ENCODE results near the gene RWDD1.

RWDD1 gene

DNA sequence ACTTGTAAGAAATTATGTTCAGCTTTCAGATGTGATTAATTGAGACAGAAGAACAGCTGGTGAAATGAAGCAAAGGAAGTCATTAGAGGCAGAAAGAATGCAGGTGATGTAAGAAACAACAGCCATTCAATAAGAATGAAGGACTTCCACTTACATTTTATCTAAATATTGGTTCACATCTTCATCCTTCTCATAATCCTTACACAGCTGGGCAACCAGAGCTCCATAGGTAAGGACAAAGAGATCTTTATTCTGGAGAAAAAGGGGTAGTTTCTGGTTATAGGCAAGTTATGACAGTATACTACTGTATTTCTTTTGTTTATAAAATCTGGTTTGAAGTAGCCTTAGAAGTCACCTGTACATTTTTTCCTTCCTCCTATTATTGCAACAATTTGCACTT, 28.2 kb upstream of the RWDD1 start:
- no peak for DNase-seq (ENCODE audit: low read depth)
- no peak overlapping the region for H3K4me3 ChIP-seq (ENCODE audit: low read length)
- TF ChIP-seq, protein P1, sequence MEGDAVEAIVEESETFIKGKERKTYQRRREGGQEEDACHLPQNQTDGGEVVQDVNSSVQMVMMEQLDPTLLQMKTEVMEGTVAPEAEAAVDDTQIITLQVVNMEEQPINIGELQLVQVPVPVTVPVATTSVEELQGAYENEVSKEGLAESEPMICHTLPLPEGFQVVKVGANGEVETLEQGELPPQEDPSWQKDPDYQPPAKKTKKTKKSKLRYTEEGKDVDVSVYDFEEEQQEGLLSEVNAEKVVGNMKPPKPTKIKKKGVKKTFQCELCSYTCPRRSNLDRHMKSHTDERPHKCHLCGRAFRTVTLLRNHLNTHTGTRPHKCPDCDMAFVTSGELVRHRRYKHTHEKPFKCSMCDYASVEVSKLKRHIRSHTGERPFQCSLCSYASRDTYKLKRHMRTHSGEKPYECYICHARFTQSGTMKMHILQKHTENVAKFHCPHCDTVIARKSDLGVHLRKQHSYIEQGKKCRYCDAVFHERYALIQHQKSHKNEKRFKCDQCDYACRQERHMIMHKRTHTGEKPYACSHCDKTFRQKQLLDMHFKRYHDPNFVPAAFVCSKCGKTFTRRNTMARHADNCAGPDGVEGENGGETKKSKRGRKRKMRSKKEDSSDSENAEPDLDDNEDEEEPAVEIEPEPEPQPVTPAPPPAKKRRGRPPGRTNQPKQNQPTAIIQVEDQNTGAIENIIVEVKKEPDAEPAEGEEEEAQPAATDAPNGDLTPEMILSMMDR (conservative IDR thresholded peaks at IDR 0.05; ENCODE audit: low read length), result no peak

DNA sequence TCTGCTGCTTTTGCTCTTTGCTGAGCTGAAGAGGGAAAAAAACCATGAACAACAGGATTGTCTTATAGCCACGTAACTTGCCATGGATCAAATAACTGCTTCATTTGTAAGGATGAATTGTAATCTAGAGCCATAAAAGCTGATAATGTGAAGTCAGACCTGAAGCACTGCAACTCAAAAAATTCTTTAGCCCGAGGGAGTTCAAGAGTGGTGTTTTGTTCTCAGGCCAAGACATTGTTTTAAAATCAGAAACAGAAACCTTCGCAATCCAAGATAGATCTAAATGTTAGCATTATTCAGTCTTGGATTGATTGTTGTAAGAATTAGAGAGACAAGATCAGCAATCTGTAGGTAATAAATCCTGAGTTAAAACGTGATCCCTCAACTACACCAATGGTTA, 25.7 kb upstream of the RWDD1 start, which contains the start of gene TRAPPC3L:
TSS of gene TRAPPC3L (minus strand) at position 34 of the 400 bp plus-strand sequence. CDS start 170 bp downstream, outside the sequence.
- no peak within 1 kb of the TSS for H3K4me3 ChIP-seq (ENCODE audit: low read length)
- DNase-seq (ENCODE audit: low read depth), result no peak
- TF ChIP-seq, protein P1 (conservative IDR thresholded peaks at IDR 0.05; ENCODE audit: low read length), result no peak

DNA sequence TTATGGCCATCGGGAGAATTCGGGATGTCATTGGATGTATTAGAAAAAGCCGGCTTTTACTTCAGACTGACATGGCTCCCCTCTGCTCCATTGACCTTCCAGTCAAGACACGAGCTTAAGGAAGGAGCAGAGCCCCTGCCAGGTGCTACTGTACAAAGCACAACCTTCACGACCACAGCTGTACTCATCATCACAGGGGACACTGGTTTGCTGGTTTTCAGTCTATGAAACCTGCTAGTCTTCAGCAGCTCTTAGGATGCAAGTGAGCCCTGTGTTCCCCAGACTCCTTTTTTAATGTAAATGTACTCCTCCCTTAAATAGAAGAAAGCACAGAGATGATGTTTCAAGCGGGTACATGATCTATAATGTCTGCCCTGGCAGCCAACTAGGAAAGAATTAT, 23.9 kb upstream of the RWDD1 start:
- H3K4me3 ChIP-seq (ENCODE audit: low read length), result no peak overlapping the region
- TF ChIP-seq, protein P1 (conservative IDR thresholded peaks at IDR 0.05; ENCODE audit: low read length), result no peak
- DNase-seq (ENCODE audit: low read depth), result no peak

DNA sequence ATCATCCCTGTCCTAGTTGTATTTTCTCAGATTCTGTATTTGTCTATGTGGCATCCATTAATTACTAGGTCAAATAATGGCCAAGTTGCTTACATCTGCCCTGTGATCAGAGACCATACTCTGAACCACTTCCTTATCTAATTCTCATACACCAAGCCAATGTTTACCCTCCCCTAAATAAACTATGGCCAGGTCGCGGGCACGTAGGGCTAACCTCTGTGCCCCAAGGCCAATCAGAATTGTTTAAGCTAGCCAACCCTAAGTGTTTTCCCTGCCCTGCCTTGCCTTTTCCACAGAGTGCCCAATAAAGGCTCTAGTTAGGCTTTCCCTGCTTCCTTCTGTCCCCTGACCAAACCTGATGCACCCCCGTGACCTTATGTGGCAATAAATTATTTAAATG, 20.5 kb upstream of the RWDD1 start:
- DNase-seq (ENCODE audit: low read depth), result no peak
- TF ChIP-seq, protein P1 (conservative IDR thresholded peaks at IDR 0.05; ENCODE audit: low read length), result no peak

GRCh38 chr6:116553451-116553850, 17.9 kb upstream of the RWDD1 start, which contains the start of gene CALHM4:
Gene CALHM4, plus strand, starts transcription at chr6:116553751. Its CDS starts 43 bp downstream, at chr6:116553794.
- TF ChIP-seq, protein P1 (conservative IDR thresholded peaks at IDR 0.05; ENCODE audit: low read length), result no peak
- no peak within 1 kb of the TSS for H3K4me3 ChIP-seq (ENCODE audit: low read length)
- DNase-seq (ENCODE audit: low read depth), result no peak

More for the DNA sequence above, 20.5 kb upstream of the RWDD1 start:
- H3K4me3 ChIP-seq (ENCODE audit: low read length), result no peak overlapping the region

DNA sequence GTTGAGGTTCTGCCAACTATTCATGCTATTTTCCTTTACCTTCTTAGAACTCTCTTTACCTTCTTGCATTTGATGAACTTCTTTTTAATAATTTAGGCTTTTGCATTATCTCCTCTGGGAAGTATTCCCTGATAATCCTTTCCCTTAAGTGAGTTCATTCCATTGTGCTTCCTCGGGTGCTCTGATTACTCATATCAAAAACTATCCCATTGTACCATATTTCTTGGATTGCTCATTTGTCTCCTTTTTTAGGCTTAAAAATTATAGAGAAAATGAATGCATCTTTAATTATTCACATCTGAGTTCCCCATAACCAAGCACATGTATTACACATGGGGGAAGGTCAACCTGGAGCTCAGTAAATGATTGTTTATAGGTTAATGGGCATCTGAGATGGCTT, 15.2 kb upstream of the RWDD1 start:
- DNase-seq (ENCODE audit: low read depth), result peak; percentile 82
- TF ChIP-seq, protein P1 (conservative IDR thresholded peaks at IDR 0.05; ENCODE audit: low read length), result no peak
- no peak overlapping the region for H3K4me3 ChIP-seq (ENCODE audit: low read length)

GRCh38 chr6:116556814-116557415, 14.4 kb upstream of the RWDD1 start:
- TF ChIP-seq, protein P1 (conservative IDR thresholded peaks at IDR 0.05; ENCODE audit: low read length), result no peak
- no peak for DNase-seq (ENCODE audit: low read depth)
- no peak overlapping the region for H3K4me3 ChIP-seq (ENCODE audit: low read length)

All from AG10803 (cell line).